WTC11 (cell line): ENCODE results near the gene TNS3. TPM values are rescaled to one million over a fixed set of nuclear protein-coding genes. Genes with fewer than 3 reads are reported as not detected.

Experiments
- ATAC-seq: fragments of 200-7000 bp; cut with Tn5 transposase; 2 replicates; pipeline ENCODE4 v1.10.0; 2021; ENCODE audit warnings: mild to moderate bottlenecking, moderate library complexity
- CTCF ChIA-PET: fragments of 300-600 bp; sonication (Branson Sonifier 250); formaldehyde crosslinking; loops from one replicate; lab custom pipeline; 2021; ENCODE audit warnings: antibody characterized with exemption; lab: Charles Lee
- POLR2A ChIA-PET: fragments of 350-600 bp; sonication (Branson Sonifier 250); formaldehyde crosslinking; loops from one replicate; lab custom pipeline; 2021; ENCODE audit warnings: antibody characterized with exemption; lab: Charles Lee
- DNase-seq: peaks from one replicate; pipeline ENCODE4 v3.0.0; 2021; ENCODE audit warnings: low spot score
- H3K27ac Mint-ChIP-seq: 2 replicates; pipeline ENCODE4 v1.8.0; 2021; ENCODE audit warnings: mixed read lengths
- H3K27me3 Mint-ChIP-seq: 2 replicates; pipeline ENCODE4 v1.8.0; 2021; ENCODE audit warnings: low read depth, mild to moderate bottlenecking, moderate library complexity, mixed read lengths
- H3K36me3 Mint-ChIP-seq: 2 replicates; pipeline ENCODE4 v1.8.0; 2021; ENCODE audit warnings: mixed read lengths
- H3K4me1 Mint-ChIP-seq: 2 replicates; pipeline ENCODE4 v1.8.0; 2022; ENCODE audit warnings: mixed read lengths
- H3K4me3 Mint-ChIP-seq: 2 replicates; pipeline ENCODE4 v1.8.0; 2021; ENCODE audit warnings: mild to moderate bottlenecking, moderate library complexity, mixed read lengths
- H3K9me3 Mint-ChIP-seq: 2 replicates; pipeline ENCODE4 v1.8.0; 2021; ENCODE audit warnings: mixed read lengths
- ATF1 ChIP-seq: sonication (generic); formaldehyde crosslinking; IDR thresholded peaks from 2 replicates; pipeline ENCODE4 v1.8.1; 2023; ENCODE audit warnings: mild to moderate bottlenecking, moderate library complexity, missing genetic modification reagents
- CREB1 ChIP-seq: sonication (generic); formaldehyde crosslinking; IDR thresholded peaks from 2 replicates; pipeline ENCODE4 v1.8.0; 2023; ENCODE audit warnings: mild to moderate bottlenecking, missing genetic modification reagents
- FOXK1 ChIP-seq: sonication (generic); formaldehyde crosslinking; IDR thresholded peaks from 2 replicates; pipeline ENCODE4 v1.8.0; 2022; ENCODE audit warnings: mild to moderate bottlenecking, moderate library complexity, missing genetic modification reagents
- GABPB1 ChIP-seq: sonication (generic); formaldehyde crosslinking; IDR thresholded peaks from 2 replicates; pipeline ENCODE4 v1.8.1; 2023; ENCODE audit warnings: mild to moderate bottlenecking, missing genetic modification reagents
- GRHL2 ChIP-seq: fragments of 250-450 bp; sonication (Bioruptor Pico); IDR thresholded peaks from 2 replicates; pipeline ENCODE4 v1.8.0; 2022; ENCODE audit warnings: mild to moderate bottlenecking, moderate library complexity; ENCODE audit not compliant: insufficient replicate concordance, severe bottlenecking
- JUN ChIP-seq: sonication (generic); formaldehyde crosslinking; IDR thresholded peaks from 2 replicates; pipeline ENCODE4 v1.8.0; 2023; ENCODE audit warnings: mild to moderate bottlenecking, missing genetic modification reagents
- KAT7 ChIP-seq: sonication (generic); formaldehyde crosslinking; IDR thresholded peaks from 2 replicates; pipeline ENCODE4 v1.8.1; 2023; ENCODE audit warnings: missing genetic modification reagents, mild to moderate bottlenecking, borderline replicate concordance
- NFATC4 ChIP-seq: fragments of 250-450 bp; sonication (Bioruptor Pico); IDR thresholded peaks from 2 replicates; pipeline ENCODE4 v1.9.0; 2021; ENCODE audit warnings: mild to moderate bottlenecking
- NR1H2 ChIP-seq: sonication (generic); formaldehyde crosslinking; IDR thresholded peaks from 2 replicates; pipeline ENCODE4 v1.9.0; 2021; ENCODE audit warnings: mild to moderate bottlenecking, moderate library complexity, missing genetic modification reagents
- NR3C1 ChIP-seq: sonication (generic); formaldehyde crosslinking; conservative IDR thresholded peaks from 2 replicates; pipeline ENCODE4 v1.8.1; 2023; ENCODE audit warnings: low read depth, mild to moderate bottlenecking, missing genetic modification reagents
- OVOL2 ChIP-seq: fragments of 250-450 bp; sonication (Bioruptor Pico); IDR thresholded peaks from 2 replicates; pipeline ENCODE4 v1.9.0; 2021; ENCODE audit warnings: mild to moderate bottlenecking, borderline replicate concordance
- SMAD4 ChIP-seq: sonication (generic); formaldehyde crosslinking; IDR thresholded peaks from 2 replicates; pipeline ENCODE4 v1.8.0; 2022; ENCODE audit warnings: mild to moderate bottlenecking, missing genetic modification reagents
- TEAD1 ChIP-seq: sonication (generic); formaldehyde crosslinking; IDR thresholded peaks from 2 replicates; pipeline ENCODE4 v1.8.0; 2022; ENCODE audit warnings: mild to moderate bottlenecking, missing genetic modification reagents
- ZBTB21 ChIP-seq: sonication (generic); formaldehyde crosslinking; IDR thresholded peaks from 2 replicates; pipeline ENCODE4 v1.8.1; 2023; ENCODE audit warnings: mild to moderate bottlenecking, missing genetic modification reagents, borderline replicate concordance
- ZNF219 ChIP-seq: sonication (generic); formaldehyde crosslinking; IDR thresholded peaks from 2 replicates; pipeline ENCODE4 v1.8.0; 2023; ENCODE audit warnings: missing genetic modification reagents, mild to moderate bottlenecking, borderline replicate concordance
- ZNF396 ChIP-seq: fragments of 250-450 bp; sonication (Bioruptor Pico); IDR thresholded peaks from 2 replicates; pipeline ENCODE4 v1.8.0; 2021; ENCODE audit warnings: mild to moderate bottlenecking, moderate library complexity, borderline replicate concordance
- total RNA-seq: library from RNA; stranded (reverse); gene quantifications from 3 replicates; pipeline ENCODE4 v1.2.3, GENCODE V29; 2021
- TF ChIP-seq, protein P1 (sequence below): fragments of 250-450 bp; sonication (Bioruptor Pico); IDR thresholded peaks from 2 replicates; pipeline ENCODE4 v1.9.0; 2021; ENCODE audit warnings: mild to moderate bottlenecking, borderline replicate concordance
- TF ChIP-seq, protein P2 (sequence below): sonication (generic); formaldehyde crosslinking; IDR thresholded peaks from 2 replicates; pipeline ENCODE4 v1.8.1; 2023; ENCODE audit warnings: mild to moderate bottlenecking, missing genetic modification reagents, moderate library complexity
- TF ChIP-seq, protein P3 (sequence below): sonication (generic); formaldehyde crosslinking; conservative IDR thresholded peaks from 2 replicates; pipeline ENCODE4 v1.8.1; 2023; ENCODE audit warnings: mild to moderate bottlenecking, low read depth, missing genetic modification reagents, moderate library complexity
- TF ChIP-seq, protein P4 (sequence below): sonication (generic); formaldehyde crosslinking; IDR thresholded peaks from 2 replicates; pipeline ENCODE4 v1.8.1; 2022; ENCODE audit warnings: mild to moderate bottlenecking, missing genetic modification reagents, moderate library complexity, borderline replicate concordance
- TF ChIP-seq, protein P5 (sequence below): fragments of 250-450 bp; sonication (Bioruptor Pico); IDR thresholded peaks from 2 replicates; pipeline ENCODE4 v1.9.0; 2021; ENCODE audit warnings: moderate library complexity, mild to moderate bottlenecking, inconsistent platforms, borderline replicate concordance
- TF ChIP-seq, protein P6 (sequence below): sonication (generic); formaldehyde crosslinking; conservative IDR thresholded peaks from 2 replicates; pipeline ENCODE4 v1.8.1; 2022; ENCODE audit warnings: mild to moderate bottlenecking, missing genetic modification reagents
- TF ChIP-seq, protein P7 (sequence below): fragments of 250-450 bp; sonication (Bioruptor Pico); IDR thresholded peaks from 2 replicates; pipeline ENCODE4 v1.8.0; 2021; ENCODE audit warnings: mild to moderate bottlenecking

The TNS3 gene
- total RNA-seq, 1 experiment from 2014 or later, result 37.7 TPM

DNA sequence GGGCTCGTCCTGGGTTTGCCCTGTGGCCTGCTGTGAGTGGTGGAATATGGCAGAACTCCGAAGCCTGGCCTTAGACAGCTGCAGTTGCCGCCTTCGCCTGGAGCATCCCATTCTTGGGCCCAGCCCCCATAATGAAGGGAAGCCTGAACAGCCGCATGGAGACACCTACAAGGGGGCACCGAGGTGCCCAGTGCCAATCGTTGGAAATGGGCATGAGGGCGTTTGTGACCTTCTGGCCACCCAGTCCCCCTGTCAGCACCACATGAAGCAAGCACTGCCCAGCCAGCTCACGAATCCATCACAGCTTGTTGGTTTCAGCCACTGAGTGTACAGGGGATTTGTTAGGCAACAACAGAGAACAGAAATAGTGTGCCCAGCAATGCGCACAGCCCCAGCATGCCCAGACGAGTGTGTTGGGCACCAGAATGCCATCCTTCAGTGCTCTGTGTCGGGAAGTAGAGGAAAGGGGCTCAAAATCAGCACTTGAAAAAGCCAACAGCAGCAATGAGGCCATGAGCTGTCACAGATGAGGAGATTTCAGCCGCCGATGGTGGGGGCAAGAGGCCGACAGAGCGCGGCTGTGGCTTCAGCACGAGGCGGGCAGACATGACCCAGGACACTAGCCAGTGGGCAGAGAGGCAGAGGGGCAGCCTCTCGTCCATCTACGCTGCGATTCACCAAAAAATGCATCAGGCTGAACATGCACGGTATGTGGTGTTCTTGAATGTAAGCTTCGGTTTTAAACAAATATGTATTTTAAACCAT lies 91.2 kb downstream of the TNS3 start:
- peaks cover 6% of the 10 kb centered on the region; the same call in 1 of the 2 replicates for H3K36me3 Mint-ChIP-seq
- peaks cover 86% of the 10 kb centered on the region for H3K4me1 Mint-ChIP-seq
- H3K27me3 Mint-ChIP-seq, result peaks cover 8% of the 10 kb centered on the region
- H3K9me3 Mint-ChIP-seq, result no peaks in the 10 kb centered on the region
- POLR2A ChIA-PET, result interaction anchor here (0.7 kb wide), 1 partner anchor 39 kb away, joined by 3 read pairs; no protein-coding TSS in a partner anchor
- CTCF ChIA-PET, result no interaction called here
- no peak overlapping the region for H3K4me3 Mint-ChIP-seq
- ATAC-seq (no peak), DNase-seq (no peak)
- no peak overlapping the region for H3K27ac Mint-ChIP-seq
- TF ChIP-seq, protein P1, sequence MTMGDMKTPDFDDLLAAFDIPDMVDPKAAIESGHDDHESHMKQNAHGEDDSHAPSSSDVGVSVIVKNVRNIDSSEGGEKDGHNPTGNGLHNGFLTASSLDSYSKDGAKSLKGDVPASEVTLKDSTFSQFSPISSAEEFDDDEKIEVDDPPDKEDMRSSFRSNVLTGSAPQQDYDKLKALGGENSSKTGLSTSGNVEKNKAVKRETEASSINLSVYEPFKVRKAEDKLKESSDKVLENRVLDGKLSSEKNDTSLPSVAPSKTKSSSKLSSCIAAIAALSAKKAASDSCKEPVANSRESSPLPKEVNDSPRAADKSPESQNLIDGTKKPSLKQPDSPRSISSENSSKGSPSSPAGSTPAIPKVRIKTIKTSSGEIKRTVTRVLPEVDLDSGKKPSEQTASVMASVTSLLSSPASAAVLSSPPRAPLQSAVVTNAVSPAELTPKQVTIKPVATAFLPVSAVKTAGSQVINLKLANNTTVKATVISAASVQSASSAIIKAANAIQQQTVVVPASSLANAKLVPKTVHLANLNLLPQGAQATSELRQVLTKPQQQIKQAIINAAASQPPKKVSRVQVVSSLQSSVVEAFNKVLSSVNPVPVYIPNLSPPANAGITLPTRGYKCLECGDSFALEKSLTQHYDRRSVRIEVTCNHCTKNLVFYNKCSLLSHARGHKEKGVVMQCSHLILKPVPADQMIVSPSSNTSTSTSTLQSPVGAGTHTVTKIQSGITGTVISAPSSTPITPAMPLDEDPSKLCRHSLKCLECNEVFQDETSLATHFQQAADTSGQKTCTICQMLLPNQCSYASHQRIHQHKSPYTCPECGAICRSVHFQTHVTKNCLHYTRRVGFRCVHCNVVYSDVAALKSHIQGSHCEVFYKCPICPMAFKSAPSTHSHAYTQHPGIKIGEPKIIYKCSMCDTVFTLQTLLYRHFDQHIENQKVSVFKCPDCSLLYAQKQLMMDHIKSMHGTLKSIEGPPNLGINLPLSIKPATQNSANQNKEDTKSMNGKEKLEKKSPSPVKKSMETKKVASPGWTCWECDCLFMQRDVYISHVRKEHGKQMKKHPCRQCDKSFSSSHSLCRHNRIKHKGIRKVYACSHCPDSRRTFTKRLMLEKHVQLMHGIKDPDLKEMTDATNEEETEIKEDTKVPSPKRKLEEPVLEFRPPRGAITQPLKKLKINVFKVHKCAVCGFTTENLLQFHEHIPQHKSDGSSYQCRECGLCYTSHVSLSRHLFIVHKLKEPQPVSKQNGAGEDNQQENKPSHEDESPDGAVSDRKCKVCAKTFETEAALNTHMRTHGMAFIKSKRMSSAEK (CRISPR knock-in tag), result no peak
- TF ChIP-seq FOXK1 (no peak), NR3C1 (no peak), GRHL2 (CRISPR knock-in tag) (no peak), ZNF396 (CRISPR knock-in tag) (no peak), OVOL2 (no peak), ZNF219 (CRISPR knock-in tag) (no peak), ATF1 (no peak), NFATC4 (no peak), SMAD4 (CRISPR knock-in tag) (no peak), ZBTB21 (no peak)
- TF ChIP-seq, protein P2, sequence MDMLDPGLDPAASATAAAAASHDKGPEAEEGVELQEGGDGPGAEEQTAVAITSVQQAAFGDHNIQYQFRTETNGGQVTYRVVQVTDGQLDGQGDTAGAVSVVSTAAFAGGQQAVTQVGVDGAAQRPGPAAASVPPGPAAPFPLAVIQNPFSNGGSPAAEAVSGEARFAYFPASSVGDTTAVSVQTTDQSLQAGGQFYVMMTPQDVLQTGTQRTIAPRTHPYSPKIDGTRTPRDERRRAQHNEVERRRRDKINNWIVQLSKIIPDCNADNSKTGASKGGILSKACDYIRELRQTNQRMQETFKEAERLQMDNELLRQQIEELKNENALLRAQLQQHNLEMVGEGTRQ, result no peak
- TF ChIP-seq, protein P3, sequence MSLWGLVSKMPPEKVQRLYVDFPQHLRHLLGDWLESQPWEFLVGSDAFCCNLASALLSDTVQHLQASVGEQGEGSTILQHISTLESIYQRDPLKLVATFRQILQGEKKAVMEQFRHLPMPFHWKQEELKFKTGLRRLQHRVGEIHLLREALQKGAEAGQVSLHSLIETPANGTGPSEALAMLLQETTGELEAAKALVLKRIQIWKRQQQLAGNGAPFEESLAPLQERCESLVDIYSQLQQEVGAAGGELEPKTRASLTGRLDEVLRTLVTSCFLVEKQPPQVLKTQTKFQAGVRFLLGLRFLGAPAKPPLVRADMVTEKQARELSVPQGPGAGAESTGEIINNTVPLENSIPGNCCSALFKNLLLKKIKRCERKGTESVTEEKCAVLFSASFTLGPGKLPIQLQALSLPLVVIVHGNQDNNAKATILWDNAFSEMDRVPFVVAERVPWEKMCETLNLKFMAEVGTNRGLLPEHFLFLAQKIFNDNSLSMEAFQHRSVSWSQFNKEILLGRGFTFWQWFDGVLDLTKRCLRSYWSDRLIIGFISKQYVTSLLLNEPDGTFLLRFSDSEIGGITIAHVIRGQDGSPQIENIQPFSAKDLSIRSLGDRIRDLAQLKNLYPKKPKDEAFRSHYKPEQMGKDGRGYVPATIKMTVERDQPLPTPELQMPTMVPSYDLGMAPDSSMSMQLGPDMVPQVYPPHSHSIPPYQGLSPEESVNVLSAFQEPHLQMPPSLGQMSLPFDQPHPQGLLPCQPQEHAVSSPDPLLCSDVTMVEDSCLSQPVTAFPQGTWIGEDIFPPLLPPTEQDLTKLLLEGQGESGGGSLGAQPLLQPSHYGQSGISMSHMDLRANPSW (CRISPR knock-in tag), result no peak
- TF ChIP-seq, all 79 proteins: peak for 0

DNA sequence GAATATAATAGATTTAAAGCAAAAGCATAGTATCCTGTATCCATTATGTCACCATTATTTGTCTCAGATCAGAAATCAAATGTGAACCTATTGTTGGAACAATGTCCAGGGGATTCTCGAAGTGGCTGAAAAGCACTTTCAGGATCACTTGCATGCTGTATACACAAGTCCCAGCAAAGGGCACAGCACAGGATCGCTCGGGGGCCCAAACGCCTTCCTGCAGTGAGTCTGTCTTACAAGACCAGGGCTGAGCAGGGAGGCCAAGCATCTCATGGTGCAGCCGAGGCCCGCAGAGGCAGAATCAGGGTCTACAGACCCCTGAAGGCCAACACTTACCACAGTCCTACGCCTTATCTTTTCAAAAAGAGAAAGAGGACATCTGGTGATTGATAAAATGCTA lies 92.3 kb downstream of the TNS3 start:
- ChIA-PET POLR2A (no interaction called here), CTCF (interaction anchor here (1.0 kb wide), 1 partner anchor 223 kb away, joined by 3 read pairs; no protein-coding TSS in a partner anchor)
- DNase-seq, result no peak
- H3K4me3 Mint-ChIP-seq, result no peak overlapping the region
- peaks cover 2% of the 10 kb centered on the region; the same call in 1 of the 2 replicates for H3K9me3 Mint-ChIP-seq
- H3K36me3 Mint-ChIP-seq, result peaks cover 10% of the 10 kb centered on the region; the same call in 1 of the 2 replicates
- TF ChIP-seq GABPB1 (CRISPR knock-in tag), result no peak
- no peak for TF ChIP-seq TEAD1 (CRISPR knock-in tag)
- TF ChIP-seq, protein P4, sequence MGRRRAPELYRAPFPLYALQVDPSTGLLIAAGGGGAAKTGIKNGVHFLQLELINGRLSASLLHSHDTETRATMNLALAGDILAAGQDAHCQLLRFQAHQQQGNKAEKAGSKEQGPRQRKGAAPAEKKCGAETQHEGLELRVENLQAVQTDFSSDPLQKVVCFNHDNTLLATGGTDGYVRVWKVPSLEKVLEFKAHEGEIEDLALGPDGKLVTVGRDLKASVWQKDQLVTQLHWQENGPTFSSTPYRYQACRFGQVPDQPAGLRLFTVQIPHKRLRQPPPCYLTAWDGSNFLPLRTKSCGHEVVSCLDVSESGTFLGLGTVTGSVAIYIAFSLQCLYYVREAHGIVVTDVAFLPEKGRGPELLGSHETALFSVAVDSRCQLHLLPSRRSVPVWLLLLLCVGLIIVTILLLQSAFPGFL (CRISPR knock-in tag), result no peak
- TF ChIP-seq KAT7, result no peak
- TF ChIP-seq CREB1 (CRISPR knock-in tag), result no peak
- TF ChIP-seq, protein P5, sequence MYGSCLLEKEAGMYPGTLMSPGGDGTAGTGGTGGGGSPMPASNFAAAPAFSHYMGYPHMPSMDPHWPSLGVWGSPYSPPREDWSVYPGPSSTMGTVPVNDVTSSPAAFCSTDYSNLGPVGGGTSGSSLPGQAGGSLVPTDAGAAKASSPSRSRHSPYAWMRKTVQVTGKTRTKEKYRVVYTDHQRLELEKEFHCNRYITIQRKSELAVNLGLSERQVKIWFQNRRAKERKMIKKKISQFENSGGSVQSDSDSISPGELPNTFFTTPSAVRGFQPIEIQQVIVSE, result no peak
- TF ChIP-seq, protein P6, sequence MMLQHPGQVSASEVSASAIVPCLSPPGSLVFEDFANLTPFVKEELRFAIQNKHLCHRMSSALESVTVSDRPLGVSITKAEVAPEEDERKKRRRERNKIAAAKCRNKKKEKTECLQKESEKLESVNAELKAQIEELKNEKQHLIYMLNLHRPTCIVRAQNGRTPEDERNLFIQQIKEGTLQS (CRISPR knock-in tag), result no peak
- no peak for TF ChIP-seq NR1H2 (CRISPR knock-in tag)
- TF ChIP-seq, protein P7, sequence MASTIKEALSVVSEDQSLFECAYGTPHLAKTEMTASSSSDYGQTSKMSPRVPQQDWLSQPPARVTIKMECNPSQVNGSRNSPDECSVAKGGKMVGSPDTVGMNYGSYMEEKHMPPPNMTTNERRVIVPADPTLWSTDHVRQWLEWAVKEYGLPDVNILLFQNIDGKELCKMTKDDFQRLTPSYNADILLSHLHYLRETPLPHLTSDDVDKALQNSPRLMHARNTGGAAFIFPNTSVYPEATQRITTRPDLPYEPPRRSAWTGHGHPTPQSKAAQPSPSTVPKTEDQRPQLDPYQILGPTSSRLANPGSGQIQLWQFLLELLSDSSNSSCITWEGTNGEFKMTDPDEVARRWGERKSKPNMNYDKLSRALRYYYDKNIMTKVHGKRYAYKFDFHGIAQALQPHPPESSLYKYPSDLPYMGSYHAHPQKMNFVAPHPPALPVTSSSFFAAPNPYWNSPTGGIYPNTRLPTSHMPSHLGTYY (CRISPR knock-in tag), result no peak
- no peak for TF ChIP-seq ATF1
- TF ChIP-seq JUN, result no peak
- no peak for TF ChIP-seq NR3C1
- no peak for ATAC-seq
- H3K4me1 Mint-ChIP-seq, result peaks cover 75% of the 10 kb centered on the region
- H3K27me3 Mint-ChIP-seq, result peaks cover 16% of the 10 kb centered on the region
- peak overlapping the region; percentile 41; the same call in 1 of the 2 replicates for H3K27ac Mint-ChIP-seq
